RKO (cell line): ENCODE results near the gene HCFC1.
A peak's percentile ranks its signal among the peaks of the same experiment; 100 is the strongest.

Source experiments
- DNase-seq: peaks from one replicate; pipeline ENCODE4 v3.0.0-alpha.2; 2016; ENCODE audit warnings: low spot score

HCFC1 gene

GRCh38 chrX:153922932-153923857 is 48.4 kb downstream of the HCFC1 start:
- peak; percentile 54 for DNase-seq

- no peak for DNase-seq
Observed at GRCh38 chrX:153921511-153922446, 49.8 kb downstream of the HCFC1 start.

- DNase-seq, result no peak
Observed at GRCh38 chrX:153921070-153921469, 50.5 kb downstream of the HCFC1 start.

- no peak for DNase-seq
Observed at GRCh38 chrX:153920546-153920945, 51.1 kb downstream of the HCFC1 start.

- DNase-seq, result no peak
Observed at GRCh38 chrX:153919281-153919680, 52.3 kb downstream of the HCFC1 start.

- no peak for DNase-seq
Observed at GRCh38 chrX:153917869-153918268, 53.7 kb downstream of the HCFC1 start.

- no peak for DNase-seq
Observed at GRCh38 chrX:153913701-153914100, 57.9 kb downstream of the HCFC1 start.

GRCh38 chrX:153913211-153913610 is 58.4 kb downstream of the HCFC1 start:
- no peak for DNase-seq

GRCh38 chrX:153911798-153912197 is 59.8 kb downstream of the HCFC1 start:
- DNase-seq, result no peak

- no peak for DNase-seq
Observed at GRCh38 chrX:153910446-153910845, 61.2 kb downstream of the HCFC1 start.

GRCh38 chrX:153909980-153910360 is 61.6 kb downstream of the HCFC1 start:
- no peak for DNase-seq

- no peak for DNase-seq
Observed at GRCh38 chrX:153909024-153909979, 62.3 kb downstream of the HCFC1 start.

- DNase-seq, result no peak
Observed at GRCh38 chrX:153908219-153908860, 63.3 kb downstream of the HCFC1 start.

GRCh38 chrX:153907456-153907855 is 64.2 kb downstream of the HCFC1 start:
- no peak for DNase-seq

GRCh38 chrX:153906126-153906917 is 65.3 kb downstream of the HCFC1 start:
- DNase-seq, result no peak

GRCh38 chrX:153905481-153906095 is 66.0 kb downstream of the HCFC1 start:
- no peak for DNase-seq

GRCh38 chrX:153903991-153904957 is 67.3 kb downstream of the HCFC1 start, which contains the start of gene AVPR2:
Gene AVPR2, plus strand, starts transcription at chrX:153904673. Its CDS starts 473 bp downstream, at chrX:153905146.
- no peak for DNase-seq

- no peak for DNase-seq
Observed at GRCh38 chrX:153903238-153903980, 68.2 kb downstream of the HCFC1 start.
